Caki2 (cell line): ENCODE measurements around the gene UBE2D1. TPM values are rescaled to one million over a fixed set of nuclear protein-coding genes. Genes with fewer than 3 reads are reported as not detected.
"Not testable (repeated sequence)": the region's sequence is repeated elsewhere in the genome, so short reads cannot be mapped to it uniquely, and the experiment has no call there.

ENCODE experiments used
- DNase-seq: peaks from one replicate; pipeline ENCODE4 v3.0.0-alpha.2; 2015; ENCODE audit warnings: low read depth
- in situ Hi-C: cut with HindIII; loops from 2 replicates; pipeline ENCODE4 v1.10.0; 2016; ENCODE audit warnings: low sequenced_read_pairs, low pct_unique_long_range_greater_than_20kb, mixed read lengths
- total RNA-seq: library from RNA; depleted of rRNA; stranded (reverse); fragments of >200 nt; shearing (Covaris generic); gene quantifications from 2 replicates; pipeline ENCODE4 v1.2.3, GENCODE V29; 2014; ENCODE audit warnings: low replicate concordance; rRNA removed

UBE2D1 gene
- total RNA-seq, 1 experiment from 2014 or later: 18.2 TPM

DNA sequence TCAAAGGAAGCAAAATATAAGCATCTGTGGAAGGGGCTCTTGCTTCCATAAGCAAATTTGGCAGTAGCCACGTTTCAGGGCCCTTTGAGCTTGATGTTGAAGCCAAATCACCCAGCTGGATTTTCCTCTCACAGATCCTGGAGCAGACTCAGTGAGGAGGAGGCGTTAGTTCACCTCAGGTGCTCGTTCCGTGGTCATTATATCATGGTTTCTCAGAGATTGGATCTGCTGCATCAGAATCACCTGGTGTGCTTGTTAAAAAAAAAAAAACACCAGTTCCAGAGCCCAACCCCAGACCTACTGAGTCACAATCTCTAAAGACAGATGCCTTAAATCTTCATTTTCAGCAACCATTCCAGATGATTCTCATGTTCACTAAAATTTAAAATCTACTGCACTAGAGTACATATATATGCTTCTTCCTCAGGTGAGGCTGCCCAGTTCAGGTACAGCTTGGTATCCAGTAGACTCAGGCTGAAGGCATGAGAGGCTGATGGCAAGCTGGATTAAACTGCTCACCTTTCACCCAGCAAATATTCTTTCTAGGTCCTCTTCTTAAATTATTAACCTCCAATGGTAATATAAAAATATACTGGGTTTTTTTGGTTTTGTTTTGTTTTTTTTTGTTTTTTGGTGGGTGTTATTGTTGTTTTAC, 75.3 kb downstream of the UBE2D1 start:
- no peak for DNase-seq
- in situ Hi-C loops: no loop called here

DNA sequence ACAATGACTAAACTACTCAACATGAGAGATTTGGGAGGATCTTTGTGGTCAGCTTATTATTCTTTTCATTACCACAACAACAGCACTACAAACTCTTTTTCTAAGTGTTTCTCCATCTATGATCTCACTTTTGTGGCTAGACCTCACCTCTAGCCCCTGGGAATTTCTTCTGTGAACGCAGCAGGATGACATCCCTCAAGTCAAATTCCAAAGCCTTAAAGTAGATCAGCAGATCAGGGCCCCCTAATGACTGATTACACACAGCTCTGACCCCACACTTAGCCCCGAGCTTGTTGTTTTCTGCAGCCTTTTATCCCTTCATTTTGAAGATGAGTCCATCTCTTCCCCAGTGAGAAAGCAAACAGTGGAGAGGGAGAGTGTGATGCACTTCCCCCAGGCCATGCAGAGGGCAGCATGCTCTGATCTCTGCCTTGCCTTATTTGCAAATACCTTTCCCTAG, 77.7 kb downstream of the UBE2D1 start:
- in situ Hi-C loops: no loop called here
- peak; percentile 95 for DNase-seq

DNA sequence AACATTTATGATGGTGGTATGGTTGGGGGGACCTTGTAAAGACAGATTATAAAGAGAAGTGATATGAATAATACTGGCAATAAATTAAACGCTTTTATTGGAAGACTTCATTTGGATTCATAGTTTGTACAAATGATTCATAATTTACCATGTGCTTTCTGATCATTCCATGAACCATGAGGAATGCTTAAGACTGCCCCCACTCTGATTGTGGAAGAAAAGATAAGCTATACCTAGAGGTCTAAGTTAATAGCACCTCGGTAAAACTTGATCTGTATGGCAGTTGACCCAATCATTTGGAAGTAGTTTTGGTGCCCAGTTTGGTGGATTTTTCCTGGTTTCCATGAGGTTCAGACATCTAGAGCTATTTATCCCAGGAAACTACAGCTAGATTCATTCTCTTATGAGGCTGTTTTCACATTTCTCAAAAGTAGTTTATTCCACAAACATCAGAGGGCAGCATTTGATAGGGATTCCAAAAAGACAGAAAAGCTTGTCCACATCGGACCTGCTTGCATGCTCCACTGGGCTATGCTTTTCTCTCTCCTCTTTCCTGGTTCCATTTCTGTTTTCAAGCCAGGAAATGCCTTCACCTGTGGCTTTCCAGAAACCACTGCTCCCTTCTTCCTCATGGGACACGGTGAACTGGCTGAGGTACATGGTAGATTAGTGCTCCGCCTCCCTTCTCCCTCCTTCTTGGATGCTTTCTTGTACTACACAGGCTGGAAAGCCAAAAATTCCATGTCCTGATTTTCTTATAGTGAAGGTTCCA, 79.7 kb downstream of the UBE2D1 start:
- peak; percentile 84 for DNase-seq
- in situ Hi-C loops: no loop called here

DNA sequence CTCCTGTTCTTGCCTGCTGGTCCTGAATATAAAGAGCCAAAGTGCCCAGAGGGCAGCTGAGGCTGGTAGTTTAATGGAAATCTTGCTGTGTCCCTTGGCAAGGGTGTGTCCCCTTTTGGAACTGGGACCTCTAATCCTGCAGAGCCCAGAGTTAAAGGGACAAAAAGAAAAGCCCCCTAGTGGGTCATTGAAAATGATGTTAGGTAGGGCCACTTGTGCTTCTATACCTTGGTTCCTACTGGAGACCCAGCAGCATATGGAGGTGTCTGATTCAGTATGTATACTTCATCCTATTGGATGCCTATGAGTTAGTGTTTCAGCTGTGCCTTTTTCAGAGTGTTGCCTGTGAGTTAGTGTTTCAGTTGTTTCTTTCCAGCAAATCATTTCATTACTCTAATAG, 81.0 kb downstream of the UBE2D1 start:
- DNase-seq: no peak
- in situ Hi-C loops: no loop called here

DNA sequence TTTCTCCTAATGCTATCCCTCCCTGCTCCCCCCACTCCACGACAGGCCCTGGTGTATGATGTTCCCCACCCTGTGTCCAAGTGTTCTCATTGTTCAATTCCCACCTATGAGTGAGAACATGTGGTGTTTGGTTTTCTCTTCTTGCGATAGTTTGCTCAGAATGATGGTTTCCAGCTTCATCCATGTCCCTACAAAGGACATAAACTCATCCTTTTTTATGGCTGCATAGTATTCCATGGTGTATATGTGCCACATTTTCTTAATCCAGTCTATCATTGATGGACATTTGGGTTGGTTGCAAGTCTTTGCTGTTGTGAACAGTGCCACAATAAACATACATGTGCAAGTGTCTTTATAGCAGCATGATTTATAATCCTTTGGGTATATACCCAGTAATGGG, 83.1 kb downstream of the UBE2D1 start:
- in situ Hi-C loops: not testable (repeated sequence)

More for the DNA sequence above, 83.1 kb downstream of the UBE2D1 start:
- DNase-seq: not testable (repeated sequence)

Other genes with a start within 250 kb of the UBE2D1 start
- 0.96 and 1.8 TPM in 2 replicates for gene IPMK, start 67.1 kb upstream of the UBE2D1 start, total RNA-seq
- 85.7 and 171 TPM in 2 replicates for gene CISD1, start 65.8 kb upstream of the UBE2D1 start, total RNA-seq
- gene TFAM, start 50.4 kb downstream of the UBE2D1 start, total RNA-seq: 24.2 and 39.6 TPM in 2 replicates
- 91.3 and 105 TPM in 2 replicates for gene BICC1, start 177.9 kb downstream of the UBE2D1 start, total RNA-seq